Lower leg skin (tissue), 3 donors: ENCODE data around the gene VPS4B.

ENCODE experiments used
- POLR2A ChIP-seq, 2 donors: fragments of 450-650 bp; IDR thresholded peaks; one replicate each; pipeline ENCODE4 v1.6.1; 2016 to 2017; ENCODE audit warnings: antibody characterized with exemption in 2 of 2, mild to moderate bottlenecking in 1 of 2, moderate library complexity in 1 of 2
- TF ChIP-seq, protein P1 (sequence below), 3 donors: fragments of 450-650 bp; IDR thresholded peaks; one replicate each; pipeline ENCODE4 v1.5.1; 2016; ENCODE audit warnings: antibody characterized with exemption in 3 of 3, mild to moderate bottlenecking in 3 of 3, moderate library complexity in 2 of 3

- TF ChIP-seq POLR2A (IDR thresholded peaks at IDR 0.05) = no peak
- TF ChIP-seq, protein P1, sequence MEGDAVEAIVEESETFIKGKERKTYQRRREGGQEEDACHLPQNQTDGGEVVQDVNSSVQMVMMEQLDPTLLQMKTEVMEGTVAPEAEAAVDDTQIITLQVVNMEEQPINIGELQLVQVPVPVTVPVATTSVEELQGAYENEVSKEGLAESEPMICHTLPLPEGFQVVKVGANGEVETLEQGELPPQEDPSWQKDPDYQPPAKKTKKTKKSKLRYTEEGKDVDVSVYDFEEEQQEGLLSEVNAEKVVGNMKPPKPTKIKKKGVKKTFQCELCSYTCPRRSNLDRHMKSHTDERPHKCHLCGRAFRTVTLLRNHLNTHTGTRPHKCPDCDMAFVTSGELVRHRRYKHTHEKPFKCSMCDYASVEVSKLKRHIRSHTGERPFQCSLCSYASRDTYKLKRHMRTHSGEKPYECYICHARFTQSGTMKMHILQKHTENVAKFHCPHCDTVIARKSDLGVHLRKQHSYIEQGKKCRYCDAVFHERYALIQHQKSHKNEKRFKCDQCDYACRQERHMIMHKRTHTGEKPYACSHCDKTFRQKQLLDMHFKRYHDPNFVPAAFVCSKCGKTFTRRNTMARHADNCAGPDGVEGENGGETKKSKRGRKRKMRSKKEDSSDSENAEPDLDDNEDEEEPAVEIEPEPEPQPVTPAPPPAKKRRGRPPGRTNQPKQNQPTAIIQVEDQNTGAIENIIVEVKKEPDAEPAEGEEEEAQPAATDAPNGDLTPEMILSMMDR (IDR thresholded peaks at IDR 0.05) = no peak
Measured at GRCh38 chr18:63446266-63446665, 24.0 kb upstream of the VPS4B start.
